HL-60 (cell line): ENCODE results near the gene MYL12B.

Experiments used
- DNase-seq, 2 experiments: peaks; one replicate each; pipeline ENCODE4 v3.0.0-alpha.2; 2010 to 2020; ENCODE audit warnings: low read depth in 1 of 2, low spot score in 1 of 2
- H3K27ac ChIP-seq: fragments of 250-450 bp; sonication (Bioruptor Pico); replicated peaks from 2 replicates; pipeline ENCODE4 v1.5.1; 2020; ENCODE audit warnings: mild to moderate bottlenecking, moderate library complexity
- H3K27me3 ChIP-seq: fragments of 250-450 bp; sonication (Bioruptor Pico); 2 replicates; pipeline ENCODE4 v1.5.1; 2021; ENCODE audit warnings: mild to moderate bottlenecking, moderate library complexity; ENCODE audit not compliant: insufficient read depth, poor library complexity, severe bottlenecking
- H3K4me3 ChIP-seq: replicated peaks from 2 replicates; pipeline ENCODE4 v1.5.1; 2011; ENCODE audit warnings: mild to moderate bottlenecking, control low read depth, low read length; ENCODE audit not compliant: insufficient read depth
- CTCF ChIP-seq: IDR thresholded peaks from one replicate; pipeline ENCODE4 v1.5.1; 2011; ENCODE audit warnings: low read length, control low read depth, inconsistent platforms; ENCODE audit not compliant: insufficient read depth
- GABPA ChIP-seq: IDR thresholded peaks from 2 replicates; pipeline ENCODE4 v1.6.1; 2012; ENCODE audit warnings: low read depth
- POLR2AphosphoS5 ChIP-seq: IDR thresholded peaks from 2 replicates; pipeline ENCODE4 v1.6.1; 2012; ENCODE audit warnings: low read depth
- SPI1 ChIP-seq: IDR thresholded peaks from 2 replicates; pipeline ENCODE4 v1.6.1; 2012; ENCODE audit warnings: low read depth, mild to moderate bottlenecking, borderline replicate concordance
- TF ChIP-seq, protein P1 (sequence below): IDR thresholded peaks from 2 replicates; pipeline ENCODE4 v1.6.1; 2012; ENCODE audit warnings: low read depth; ENCODE audit not compliant: insufficient replicate concordance

MYL12B gene

GRCh38 chr18:3256693-3257626, 5.0 kb upstream of the MYL12B start:
- H3K4me3 ChIP-seq = no peak overlapping the region
- TF ChIP-seq, protein P1, sequence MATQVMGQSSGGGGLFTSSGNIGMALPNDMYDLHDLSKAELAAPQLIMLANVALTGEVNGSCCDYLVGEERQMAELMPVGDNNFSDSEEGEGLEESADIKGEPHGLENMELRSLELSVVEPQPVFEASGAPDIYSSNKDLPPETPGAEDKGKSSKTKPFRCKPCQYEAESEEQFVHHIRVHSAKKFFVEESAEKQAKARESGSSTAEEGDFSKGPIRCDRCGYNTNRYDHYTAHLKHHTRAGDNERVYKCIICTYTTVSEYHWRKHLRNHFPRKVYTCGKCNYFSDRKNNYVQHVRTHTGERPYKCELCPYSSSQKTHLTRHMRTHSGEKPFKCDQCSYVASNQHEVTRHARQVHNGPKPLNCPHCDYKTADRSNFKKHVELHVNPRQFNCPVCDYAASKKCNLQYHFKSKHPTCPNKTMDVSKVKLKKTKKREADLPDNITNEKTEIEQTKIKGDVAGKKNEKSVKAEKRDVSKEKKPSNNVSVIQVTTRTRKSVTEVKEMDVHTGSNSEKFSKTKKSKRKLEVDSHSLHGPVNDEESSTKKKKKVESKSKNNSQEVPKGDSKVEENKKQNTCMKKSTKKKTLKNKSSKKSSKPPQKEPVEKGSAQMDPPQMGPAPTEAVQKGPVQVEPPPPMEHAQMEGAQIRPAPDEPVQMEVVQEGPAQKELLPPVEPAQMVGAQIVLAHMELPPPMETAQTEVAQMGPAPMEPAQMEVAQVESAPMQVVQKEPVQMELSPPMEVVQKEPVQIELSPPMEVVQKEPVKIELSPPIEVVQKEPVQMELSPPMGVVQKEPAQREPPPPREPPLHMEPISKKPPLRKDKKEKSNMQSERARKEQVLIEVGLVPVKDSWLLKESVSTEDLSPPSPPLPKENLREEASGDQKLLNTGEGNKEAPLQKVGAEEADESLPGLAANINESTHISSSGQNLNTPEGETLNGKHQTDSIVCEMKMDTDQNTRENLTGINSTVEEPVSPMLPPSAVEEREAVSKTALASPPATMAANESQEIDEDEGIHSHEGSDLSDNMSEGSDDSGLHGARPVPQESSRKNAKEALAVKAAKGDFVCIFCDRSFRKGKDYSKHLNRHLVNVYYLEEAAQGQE = no peak
- TF ChIP-seq SPI1 = no peak
- TF ChIP-seq CTCF = no peak
- no peak for TF ChIP-seq GABPA
- no peak for TF ChIP-seq POLR2AphosphoS5
- no peaks in the 10 kb centered on the region for H3K27me3 ChIP-seq
- no peak overlapping the region for H3K27ac ChIP-seq
- no peak for DNase-seq

- no peak for TF ChIP-seq CTCF
- no peak for TF ChIP-seq GABPA
- TF ChIP-seq POLR2AphosphoS5 = no peak
- TF ChIP-seq, protein P1 = no peak
- no peak for TF ChIP-seq SPI1
- no peak overlapping the region for H3K4me3 ChIP-seq
- H3K27ac ChIP-seq = no peak overlapping the region
- no peaks in the 10 kb centered on the region for H3K27me3 ChIP-seq
- DNase-seq = no peak
Observed at GRCh38 chr18:3257627-3258120, 4.3 kb upstream of the MYL12B start.

GRCh38 chr18:3260995-3261372, 949 bp upstream of the MYL12B start:
- TF ChIP-seq, protein P1 = no peak
- no peak for TF ChIP-seq GABPA
- TF ChIP-seq CTCF = no peak
- no peak for TF ChIP-seq POLR2AphosphoS5
- no peak for TF ChIP-seq SPI1
- DNase-seq = no peak

More at GRCh38 chr18:3260995-3261372, 949 bp upstream of the MYL12B start:
- peak overlapping the region; percentile 89 for H3K4me3 ChIP-seq
- H3K27ac ChIP-seq = peak overlapping the region; percentile 98
- no peaks in the 10 kb centered on the region for H3K27me3 ChIP-seq
